Measurements from ENCODE around the gene AFP. TPM values are rescaled to one million over a fixed set of nuclear protein-coding genes. Genes with fewer than 3 reads are reported as not detected.

The AFP gene
- total RNA-seq, 1 donor from 2014 or later = not detected

GRCh38 chr4:73456177-73457022 lies 20.4 kb downstream of the AFP start:
- Mint-ChIP-seq H3K4me1 (ENCODE audit: low read depth, unreplicated experiment) (peaks cover 8% of the 10 kb centered on the region), H3K9me3 (ENCODE audit: unreplicated experiment) (no peaks in the 10 kb centered on the region), H3K4me3 (ENCODE audit: unreplicated experiment) (no peak overlapping the region), H3K27me3 (ENCODE audit: unreplicated experiment) (no peaks in the 10 kb centered on the region), H3K27ac (ENCODE audit: unreplicated experiment) (no peak overlapping the region), H3K36me3 (ENCODE audit: unreplicated experiment) (no peaks in the 10 kb centered on the region)
- TF ChIP-seq CTCF (IDR thresholded peaks at IDR 0.05; ENCODE audit: partially characterized antibody, unreplicated experiment) = no peak
- no peak for DNase-seq

GRCh38 chr4:73458184-73459047 lies 22.4 kb downstream of the AFP start:
- no peaks in the 10 kb centered on the region for H3K27me3 Mint-ChIP-seq (ENCODE audit: unreplicated experiment)
- H3K4me3 Mint-ChIP-seq (ENCODE audit: unreplicated experiment) = no peak overlapping the region
- no peaks in the 10 kb centered on the region for H3K36me3 Mint-ChIP-seq (ENCODE audit: unreplicated experiment)
- H3K9me3 Mint-ChIP-seq (ENCODE audit: unreplicated experiment) = no peaks in the 10 kb centered on the region
- H3K27ac Mint-ChIP-seq (ENCODE audit: unreplicated experiment) = no peak overlapping the region
- no peak for TF ChIP-seq CTCF (IDR thresholded peaks at IDR 0.05; ENCODE audit: partially characterized antibody, unreplicated experiment)
- DNase-seq = no peak
- no peaks in the 10 kb centered on the region for H3K4me1 Mint-ChIP-seq (ENCODE audit: low read depth, unreplicated experiment)

- Mint-ChIP-seq H3K36me3 (ENCODE audit: unreplicated experiment) (no peaks in the 10 kb centered on the region), H3K27ac (ENCODE audit: unreplicated experiment) (no peak overlapping the region), H3K4me3 (ENCODE audit: unreplicated experiment) (no peak overlapping the region), H3K27me3 (ENCODE audit: unreplicated experiment) (no peaks in the 10 kb centered on the region), H3K9me3 (ENCODE audit: unreplicated experiment) (no peaks in the 10 kb centered on the region), H3K4me1 (ENCODE audit: low read depth, unreplicated experiment) (no peaks in the 10 kb centered on the region)
- TF ChIP-seq CTCF (IDR thresholded peaks at IDR 0.05; ENCODE audit: partially characterized antibody, unreplicated experiment) = no peak
- DNase-seq = no peak
Measured at GRCh38 chr4:73459048-73459421, 23.0 kb downstream of the AFP start.

GRCh38 chr4:73460913-73461522 lies 25.0 kb downstream of the AFP start:
- Mint-ChIP-seq H3K4me1 (ENCODE audit: low read depth, unreplicated experiment) (no peaks in the 10 kb centered on the region), H3K27ac (ENCODE audit: unreplicated experiment) (no peak overlapping the region), H3K9me3 (ENCODE audit: unreplicated experiment) (no peaks in the 10 kb centered on the region), H3K4me3 (ENCODE audit: unreplicated experiment) (no peak overlapping the region), H3K27me3 (ENCODE audit: unreplicated experiment) (no peaks in the 10 kb centered on the region), H3K36me3 (ENCODE audit: unreplicated experiment) (no peaks in the 10 kb centered on the region)
- DNase-seq = no peak
- TF ChIP-seq CTCF (IDR thresholded peaks at IDR 0.05; ENCODE audit: partially characterized antibody, unreplicated experiment) = no peak
